GM04504 (cell line): ENCODE results near the gene PRPF19.
A peak's percentile ranks its signal among the peaks of the same experiment; 100 is the strongest.

Source experiments
- DNase-seq: peaks from one replicate; pipeline ENCODE4 v3.0.0-alpha.2; 2012; ENCODE audit warnings: low read depth

Gene PRPF19

GRCh38 chr11:60841797-60842667 is 64.4 kb downstream of the PRPF19 start, which contains the start of gene CCDC86:
TSS of gene CCDC86 (plus strand) at chr11:60842113. CDS start at chr11:60842125, 12 bp downstream.
- DNase-seq, result peak; percentile 90
